Stomach (tissue), 4 donors: ENCODE measurements around the gene AKT2.

ENCODE experiments used
- POLR2A ChIP-seq, 4 donors: fragments of 450-650 bp; IDR thresholded peaks; one replicate each; pipeline ENCODE4 v1.6.1; 2016; ENCODE audit warnings: antibody characterized with exemption in 4 of 4, control low read depth in 2 of 4, mild to moderate bottlenecking in 1 of 4, moderate library complexity in 1 of 4
- TF ChIP-seq, protein P1 (sequence below), 7 experiments: fragments of 450-650 bp in 4 of 7; fragments of 200-600 bp in 3 of 7; sonication (generic) in 3 of 7; IDR thresholded peaks; one replicate each; pipeline ENCODE4 v1.5.1; 2016 to 2019; ENCODE audit warnings: antibody characterized with exemption in 7 of 7, control low read depth in 2 of 7, mild to moderate bottlenecking in 1 of 7

DNA sequence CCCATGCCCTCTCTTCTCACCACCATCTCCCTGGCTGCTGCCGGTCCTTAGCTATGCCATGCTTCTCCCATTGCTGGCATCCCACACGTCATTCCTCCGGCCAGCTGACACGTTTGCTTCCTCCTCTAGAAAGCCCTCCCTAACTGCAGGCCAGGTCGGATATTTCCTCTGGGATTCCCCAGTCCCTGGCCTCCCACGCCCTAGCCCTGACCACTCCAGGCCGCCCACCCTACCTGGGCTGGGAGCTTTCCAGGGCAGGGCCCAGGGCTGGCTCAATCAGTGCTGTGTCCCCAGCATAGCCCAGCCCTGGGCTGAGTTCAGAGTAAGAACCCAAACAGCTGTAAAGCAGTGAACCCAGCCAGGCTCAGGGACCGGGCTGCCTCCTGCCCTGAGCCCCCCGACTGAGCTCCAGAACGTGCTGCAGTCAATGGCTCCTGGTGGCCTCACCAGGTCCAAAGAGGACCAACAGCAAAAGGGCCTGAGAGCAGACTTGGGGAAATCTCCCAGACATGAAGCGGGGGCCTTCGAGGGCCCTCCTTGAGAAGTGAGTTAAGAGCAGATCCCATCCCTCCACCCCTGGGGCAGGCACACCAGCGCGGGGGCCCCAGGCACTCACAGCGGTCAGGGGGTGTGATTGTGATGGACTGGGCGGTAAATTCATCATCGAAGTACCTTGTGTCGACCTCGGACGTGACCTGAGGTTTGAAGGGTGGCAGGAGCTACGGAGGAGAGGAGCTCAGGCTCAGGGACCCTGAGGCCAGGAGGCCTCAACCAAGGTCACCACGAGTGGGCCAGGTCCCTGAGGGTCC lies 50.5 kb downstream of the AKT2 start:
- TF ChIP-seq, protein P1, sequence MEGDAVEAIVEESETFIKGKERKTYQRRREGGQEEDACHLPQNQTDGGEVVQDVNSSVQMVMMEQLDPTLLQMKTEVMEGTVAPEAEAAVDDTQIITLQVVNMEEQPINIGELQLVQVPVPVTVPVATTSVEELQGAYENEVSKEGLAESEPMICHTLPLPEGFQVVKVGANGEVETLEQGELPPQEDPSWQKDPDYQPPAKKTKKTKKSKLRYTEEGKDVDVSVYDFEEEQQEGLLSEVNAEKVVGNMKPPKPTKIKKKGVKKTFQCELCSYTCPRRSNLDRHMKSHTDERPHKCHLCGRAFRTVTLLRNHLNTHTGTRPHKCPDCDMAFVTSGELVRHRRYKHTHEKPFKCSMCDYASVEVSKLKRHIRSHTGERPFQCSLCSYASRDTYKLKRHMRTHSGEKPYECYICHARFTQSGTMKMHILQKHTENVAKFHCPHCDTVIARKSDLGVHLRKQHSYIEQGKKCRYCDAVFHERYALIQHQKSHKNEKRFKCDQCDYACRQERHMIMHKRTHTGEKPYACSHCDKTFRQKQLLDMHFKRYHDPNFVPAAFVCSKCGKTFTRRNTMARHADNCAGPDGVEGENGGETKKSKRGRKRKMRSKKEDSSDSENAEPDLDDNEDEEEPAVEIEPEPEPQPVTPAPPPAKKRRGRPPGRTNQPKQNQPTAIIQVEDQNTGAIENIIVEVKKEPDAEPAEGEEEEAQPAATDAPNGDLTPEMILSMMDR (IDR thresholded peaks at IDR 0.05) = no peak
- TF ChIP-seq POLR2A (IDR thresholded peaks at IDR 0.05) = no peak
